Prostate gland (tissue), 2 donors: ENCODE data around the gene NRROS. TPM values are rescaled to one million over a fixed set of nuclear protein-coding genes. Genes with fewer than 3 reads are reported as not detected.
"Not testable (repeated sequence)": the region's sequence is repeated elsewhere in the genome, so short reads cannot be mapped to it uniquely, and the experiment has no call there.

ENCODE experiments used
- DNase-seq: peaks from one replicate; pipeline ENCODE4 v3.0.0-alpha.2; 2019; ENCODE audit warnings: low spot score
- H3K27ac ChIP-seq, 2 donors: fragments of 200-600 bp; sonication (generic); 2 replicates each; pipeline ENCODE4 v1.5.1; 2017 to 2019
- H3K27me3 ChIP-seq: fragments of 200-600 bp; sonication (generic); replicated peaks from 2 replicates; pipeline ENCODE4 v1.5.1; 2019; ENCODE audit not compliant: insufficient read depth
- H3K36me3 ChIP-seq, 2 donors: fragments of 200-600 bp; sonication (generic); 1 replicate in 1 of 2; 2 replicates in 1 of 2; pipeline versions ENCODE4 v1.5.1 to v1.8.1; 2017 to 2019
- H3K4me1 ChIP-seq: fragments of 200-600 bp; sonication (generic); replicated peaks from 2 replicates; pipeline ENCODE4 v1.5.1; 2019
- H3K4me3 ChIP-seq, 2 donors: fragments of 200-600 bp; sonication (generic); 2 replicates each; pipeline ENCODE4 v1.5.1; 2017 to 2019
- H3K9me3 ChIP-seq: fragments of 200-600 bp; sonication (generic); 2 replicates; pipeline ENCODE4 v1.5.1; 2017
- POLR2A ChIP-seq: fragments of 450-650 bp; IDR thresholded peaks from one replicate; pipeline ENCODE4 v1.6.1; 2016; ENCODE audit warnings: antibody characterized with exemption, mild to moderate bottlenecking
- POLR2AphosphoS5 ChIP-seq: sonication (generic); formaldehyde crosslinking; IDR thresholded peaks from one replicate; pipeline ENCODE4 v1.6.1; 2017; ENCODE audit warnings: antibody characterized with exemption
- WGBS: methylation state at CpG from one replicate; pipeline ENCODE4 v1.1.5; 2018; 5-methylcytosine and 5-hydroxymethylcytosine counted together
- intact Hi-C: fragments of 100-400 bp; cut with DNase I; formaldehyde crosslinking; loops from one replicate; pipeline ENCODE4 v1.14.2; 2022
- total RNA-seq, 2 donors: library from RNA; depleted of rRNA; stranded (reverse); fragments of >200 nt; gene quantifications; one replicate each; pipeline ENCODE4 v1.1.0, GENCODE V29; 2016
- TF ChIP-seq, protein P1 (sequence below), 4 experiments: fragments of 200-600 bp in 2 of 4; fragments of 450-650 bp in 2 of 4; sonication (generic) in 2 of 4; IDR thresholded peaks; 1 replicate in 3 of 4; 2 replicates in 1 of 4; pipeline ENCODE4 v1.5.1; 2016 to 2019; ENCODE audit warnings: antibody characterized with exemption in 4 of 4, mild to moderate bottlenecking in 2 of 4, moderate library complexity in 2 of 4

Gene NRROS
- total RNA-seq, 2 donors from 2014 or later: 2.0 to 5.5 TPM

DNA sequence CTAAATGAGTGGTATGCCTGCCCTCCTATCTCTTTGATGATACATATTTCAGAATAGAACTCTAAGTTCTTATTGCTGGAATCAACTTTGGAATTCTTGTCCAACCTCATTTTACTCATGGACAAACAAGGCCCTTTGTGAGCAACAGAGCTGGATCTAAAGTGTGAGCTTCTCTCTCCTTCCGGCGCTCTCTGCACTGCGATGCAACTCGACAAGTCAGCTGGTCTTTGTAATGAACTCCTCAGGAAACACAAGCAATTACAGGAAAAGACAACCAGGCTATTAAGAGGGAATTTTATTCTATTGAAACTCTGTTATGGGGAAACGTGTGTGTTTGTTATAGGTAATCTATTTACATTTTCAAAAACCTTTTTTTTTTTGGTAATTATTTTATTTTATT, 20.3 kb upstream of the NRROS start:
- Histone ChIP-seq H3K9me3 (no peaks in the 10 kb centered on the region), H3K27me3 (no peaks in the 10 kb centered on the region), H3K4me3 (no peak overlapping the region), H3K27ac (no peak overlapping the region), H3K4me1 (no peaks in the 10 kb centered on the region), H3K36me3 (no peaks in the 10 kb centered on the region)
- intact Hi-C loops: no loop called here
- 31% methylated on average over 5 of the region's 5 CpGs for WGBS
- no peak for TF ChIP-seq POLR2A
- TF ChIP-seq, protein P1, sequence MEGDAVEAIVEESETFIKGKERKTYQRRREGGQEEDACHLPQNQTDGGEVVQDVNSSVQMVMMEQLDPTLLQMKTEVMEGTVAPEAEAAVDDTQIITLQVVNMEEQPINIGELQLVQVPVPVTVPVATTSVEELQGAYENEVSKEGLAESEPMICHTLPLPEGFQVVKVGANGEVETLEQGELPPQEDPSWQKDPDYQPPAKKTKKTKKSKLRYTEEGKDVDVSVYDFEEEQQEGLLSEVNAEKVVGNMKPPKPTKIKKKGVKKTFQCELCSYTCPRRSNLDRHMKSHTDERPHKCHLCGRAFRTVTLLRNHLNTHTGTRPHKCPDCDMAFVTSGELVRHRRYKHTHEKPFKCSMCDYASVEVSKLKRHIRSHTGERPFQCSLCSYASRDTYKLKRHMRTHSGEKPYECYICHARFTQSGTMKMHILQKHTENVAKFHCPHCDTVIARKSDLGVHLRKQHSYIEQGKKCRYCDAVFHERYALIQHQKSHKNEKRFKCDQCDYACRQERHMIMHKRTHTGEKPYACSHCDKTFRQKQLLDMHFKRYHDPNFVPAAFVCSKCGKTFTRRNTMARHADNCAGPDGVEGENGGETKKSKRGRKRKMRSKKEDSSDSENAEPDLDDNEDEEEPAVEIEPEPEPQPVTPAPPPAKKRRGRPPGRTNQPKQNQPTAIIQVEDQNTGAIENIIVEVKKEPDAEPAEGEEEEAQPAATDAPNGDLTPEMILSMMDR (IDR thresholded peaks at IDR 0.05): no peak
- no peak for TF ChIP-seq POLR2AphosphoS5
- DNase-seq: no peak

DNA sequence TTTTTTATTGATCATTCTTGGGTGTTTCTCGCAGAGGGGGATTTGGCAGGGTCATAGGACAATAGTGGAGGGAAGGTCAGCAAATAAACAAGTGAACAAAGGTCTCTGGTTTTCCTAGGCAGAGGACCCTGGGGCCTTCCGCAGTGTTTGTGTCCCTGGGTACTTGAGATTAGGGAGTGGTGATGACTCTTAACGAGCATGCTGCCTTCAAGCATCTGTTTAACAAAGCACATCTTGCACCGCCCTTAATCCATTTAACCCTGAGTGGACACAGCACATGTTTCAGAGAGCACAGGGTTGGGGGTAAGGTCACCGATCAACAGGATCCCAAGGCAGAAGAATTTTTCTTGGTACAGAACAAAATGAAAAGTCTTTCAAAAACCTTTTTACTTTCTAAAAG, 19.9 kb upstream of the NRROS start:
- H3K9me3 ChIP-seq, H3K27me3 ChIP-seq, H3K4me3 ChIP-seq, DNase-seq, H3K36me3 ChIP-seq, intact Hi-C loops, H3K27ac ChIP-seq, H3K4me1 ChIP-seq: not testable (repeated sequence)
- 36% methylated on average over 3 of the region's 5 CpGs for WGBS

DNA sequence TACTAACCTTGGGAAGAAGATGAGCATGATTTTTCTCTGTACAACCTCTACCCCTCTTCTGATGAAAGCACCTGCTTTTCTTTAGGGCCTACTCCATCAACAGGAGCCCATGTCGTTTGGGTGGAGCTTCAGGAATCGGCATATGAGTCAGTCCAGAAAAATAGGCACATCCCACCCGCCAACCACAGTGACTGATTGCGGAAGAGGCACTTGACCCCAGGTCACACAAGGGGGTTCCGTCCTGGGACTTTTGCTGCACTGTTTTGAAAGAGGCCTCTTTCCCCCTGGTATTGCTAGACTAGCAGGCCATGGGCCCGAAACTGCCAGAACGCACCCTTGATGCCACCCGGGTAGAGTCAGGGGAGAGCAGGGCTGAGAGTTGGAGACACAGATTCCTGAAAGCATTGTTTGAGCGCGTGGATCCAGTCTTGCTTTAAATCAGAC, 19.3 kb upstream of the NRROS start:
- 83% methylated on average over 10 of the region's 10 CpGs for WGBS
- H3K27me3 ChIP-seq: no peaks in the 10 kb centered on the region

DNA sequence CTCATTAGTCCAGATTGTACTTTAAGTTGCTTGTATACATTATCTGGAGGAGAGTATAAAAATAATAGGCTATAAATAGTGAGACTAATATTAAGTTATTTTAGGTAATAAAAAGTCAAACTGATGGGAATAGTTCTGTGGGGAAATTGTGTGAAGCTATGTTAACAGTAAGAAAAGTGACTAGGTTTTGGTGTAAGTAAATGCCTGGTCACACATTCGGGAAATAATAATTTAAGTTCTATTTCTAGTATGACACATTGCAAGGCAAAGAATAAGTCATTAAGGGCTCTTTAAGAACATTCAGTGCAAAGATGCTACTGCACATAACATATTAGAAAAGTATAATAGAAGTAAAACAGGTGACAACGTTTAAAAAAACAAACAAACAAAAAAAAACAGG, 18.8 kb upstream of the NRROS start:
- no peak overlapping the region for H3K4me3 ChIP-seq
- no peak for TF ChIP-seq POLR2A
- TF ChIP-seq, protein P1 (IDR thresholded peaks at IDR 0.05): no peak
- no peak for TF ChIP-seq POLR2AphosphoS5
- no peaks in the 10 kb centered on the region for H3K27me3 ChIP-seq
- H3K9me3 ChIP-seq: no peaks in the 10 kb centered on the region
- no peaks in the 10 kb centered on the region for H3K36me3 ChIP-seq
- intact Hi-C loops: no loop called here
- DNase-seq: no peak
- 56% methylated on average over 2 of the region's 2 CpGs for WGBS
- no peak overlapping the region for H3K27ac ChIP-seq
- H3K4me1 ChIP-seq: no peaks in the 10 kb centered on the region

More for the DNA sequence above, 19.3 kb upstream of the NRROS start:
- intact Hi-C loops: no loop called here
- H3K9me3 ChIP-seq: no peaks in the 10 kb centered on the region
- no peaks in the 10 kb centered on the region for H3K36me3 ChIP-seq
- H3K4me1 ChIP-seq: no peaks in the 10 kb centered on the region
- H3K4me3 ChIP-seq: no peak overlapping the region
- no peak for DNase-seq
- no peak overlapping the region for H3K27ac ChIP-seq
- TF ChIP-seq POLR2AphosphoS5: no peak
- TF ChIP-seq POLR2A: no peak
- TF ChIP-seq, protein P1 (IDR thresholded peaks at IDR 0.05): no peak

DNA sequence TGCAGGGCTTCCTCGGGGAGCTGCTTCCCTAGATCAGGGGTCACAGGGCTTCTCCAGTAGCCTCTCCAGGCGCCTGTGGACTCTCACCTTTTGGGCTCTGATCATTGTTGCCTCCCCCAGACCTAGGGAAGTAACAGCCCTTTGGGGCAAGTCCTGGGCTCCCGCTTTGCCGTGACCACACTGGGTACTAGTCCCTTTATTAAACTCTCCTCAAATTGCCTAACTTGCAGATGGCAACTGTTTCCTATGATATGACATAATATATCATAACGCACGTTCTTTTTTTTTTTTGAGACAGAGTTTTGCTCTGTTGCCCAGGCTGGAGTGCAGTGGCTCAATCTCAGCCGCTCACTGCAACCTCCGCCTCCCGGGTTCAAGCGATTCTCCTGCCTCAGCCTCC, 17.9 kb upstream of the NRROS start:
- DNase-seq: no peak
- no peak overlapping the region for H3K27ac ChIP-seq
- TF ChIP-seq POLR2AphosphoS5 (no peak), POLR2A (no peak)
- TF ChIP-seq, protein P1 (IDR thresholded peaks at IDR 0.05): no peak
- no peaks in the 10 kb centered on the region for H3K36me3 ChIP-seq
- H3K4me1 ChIP-seq: no peaks in the 10 kb centered on the region
- no peak overlapping the region for H3K4me3 ChIP-seq
- H3K27me3 ChIP-seq: no peaks in the 10 kb centered on the region
- intact Hi-C loops: no loop called here
- 88% methylated on average over 10 of the region's 10 CpGs for WGBS
- H3K9me3 ChIP-seq: no peaks in the 10 kb centered on the region
